ENCODE data around the gene GPR31. TPM values are rescaled to one million over a fixed set of nuclear protein-coding genes. Genes with fewer than 3 reads are reported as not detected.

GPR31 gene
- total RNA-seq, 1 donor from 2014 or later: not detected

DNA sequence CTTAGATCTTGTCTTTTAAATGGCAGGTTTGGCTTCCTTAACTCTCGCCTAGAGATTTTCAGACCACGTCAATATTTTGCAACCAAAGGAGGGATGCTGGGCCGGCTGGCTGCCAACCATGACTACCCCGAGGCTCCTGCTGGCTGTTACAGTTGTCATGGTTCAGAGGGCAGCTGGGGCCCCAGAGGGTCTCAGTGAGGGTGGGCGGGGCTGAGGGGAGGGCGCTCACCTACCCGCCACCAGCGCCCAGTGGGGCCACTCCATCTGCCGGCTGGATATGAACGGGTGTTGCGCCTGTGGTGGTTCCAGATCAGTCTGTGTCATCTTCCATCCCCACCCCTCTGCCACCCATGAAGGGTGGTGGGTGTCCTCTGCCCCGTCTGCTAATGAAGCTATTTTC, 12.3 kb downstream of the GPR31 start:
- TF ChIP-seq, protein P1, sequence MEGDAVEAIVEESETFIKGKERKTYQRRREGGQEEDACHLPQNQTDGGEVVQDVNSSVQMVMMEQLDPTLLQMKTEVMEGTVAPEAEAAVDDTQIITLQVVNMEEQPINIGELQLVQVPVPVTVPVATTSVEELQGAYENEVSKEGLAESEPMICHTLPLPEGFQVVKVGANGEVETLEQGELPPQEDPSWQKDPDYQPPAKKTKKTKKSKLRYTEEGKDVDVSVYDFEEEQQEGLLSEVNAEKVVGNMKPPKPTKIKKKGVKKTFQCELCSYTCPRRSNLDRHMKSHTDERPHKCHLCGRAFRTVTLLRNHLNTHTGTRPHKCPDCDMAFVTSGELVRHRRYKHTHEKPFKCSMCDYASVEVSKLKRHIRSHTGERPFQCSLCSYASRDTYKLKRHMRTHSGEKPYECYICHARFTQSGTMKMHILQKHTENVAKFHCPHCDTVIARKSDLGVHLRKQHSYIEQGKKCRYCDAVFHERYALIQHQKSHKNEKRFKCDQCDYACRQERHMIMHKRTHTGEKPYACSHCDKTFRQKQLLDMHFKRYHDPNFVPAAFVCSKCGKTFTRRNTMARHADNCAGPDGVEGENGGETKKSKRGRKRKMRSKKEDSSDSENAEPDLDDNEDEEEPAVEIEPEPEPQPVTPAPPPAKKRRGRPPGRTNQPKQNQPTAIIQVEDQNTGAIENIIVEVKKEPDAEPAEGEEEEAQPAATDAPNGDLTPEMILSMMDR (conservative IDR thresholded peaks at IDR 0.05; ENCODE audit: low read depth, low read length): no peak
- no peak for DNase-seq (ENCODE audit: low read depth)

DNA sequence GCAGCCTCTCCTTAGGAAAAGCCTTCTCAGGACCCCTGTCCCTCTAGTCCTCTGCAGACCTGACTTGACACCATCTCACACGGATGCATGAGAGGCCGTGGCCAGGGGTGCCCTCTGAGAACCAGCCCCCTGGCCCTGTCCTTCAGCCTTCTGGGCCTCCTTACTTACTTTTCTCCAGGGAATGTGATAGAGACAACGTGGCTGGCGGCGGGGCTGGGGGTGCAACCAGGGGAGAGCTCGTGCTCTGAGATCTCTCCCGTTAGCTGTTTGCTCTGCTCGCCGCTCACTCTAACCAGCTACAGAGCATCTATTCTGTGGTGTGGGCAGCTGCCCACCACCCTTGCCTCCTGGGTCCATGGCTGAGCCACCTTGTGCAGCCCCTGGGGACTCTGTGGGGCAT, 14.7 kb downstream of the GPR31 start:
- DNase-seq (ENCODE audit: low read depth): no peak
- no peak overlapping the region for H3K4me3 ChIP-seq (ENCODE audit: low read depth, low read length)
- TF ChIP-seq, protein P1 (conservative IDR thresholded peaks at IDR 0.05; ENCODE audit: low read depth, low read length): no peak

More for the DNA sequence above, 12.3 kb downstream of the GPR31 start:
- no peak overlapping the region for H3K4me3 ChIP-seq (ENCODE audit: low read depth, low read length)

DNA sequence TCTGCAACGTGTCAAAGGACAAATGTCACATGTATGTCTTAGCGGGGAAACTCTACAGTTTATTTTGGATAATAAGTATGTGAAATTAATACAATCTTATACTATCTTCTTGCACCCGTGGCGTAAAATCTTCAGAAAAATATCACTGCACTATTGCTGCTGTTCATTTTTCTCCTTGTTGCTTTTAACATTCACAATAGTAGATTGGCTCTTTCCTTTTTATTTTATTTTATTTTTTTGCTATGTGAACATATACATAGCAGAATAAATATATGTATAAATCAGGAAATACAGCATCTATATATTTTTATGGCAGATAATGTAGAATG, 15.4 kb downstream of the GPR31 start:
- TF ChIP-seq, protein P1 (conservative IDR thresholded peaks at IDR 0.05; ENCODE audit: low read depth, low read length): no peak
- no peak for DNase-seq (ENCODE audit: low read depth)
- no peak overlapping the region for H3K4me3 ChIP-seq (ENCODE audit: low read depth, low read length)

DNA sequence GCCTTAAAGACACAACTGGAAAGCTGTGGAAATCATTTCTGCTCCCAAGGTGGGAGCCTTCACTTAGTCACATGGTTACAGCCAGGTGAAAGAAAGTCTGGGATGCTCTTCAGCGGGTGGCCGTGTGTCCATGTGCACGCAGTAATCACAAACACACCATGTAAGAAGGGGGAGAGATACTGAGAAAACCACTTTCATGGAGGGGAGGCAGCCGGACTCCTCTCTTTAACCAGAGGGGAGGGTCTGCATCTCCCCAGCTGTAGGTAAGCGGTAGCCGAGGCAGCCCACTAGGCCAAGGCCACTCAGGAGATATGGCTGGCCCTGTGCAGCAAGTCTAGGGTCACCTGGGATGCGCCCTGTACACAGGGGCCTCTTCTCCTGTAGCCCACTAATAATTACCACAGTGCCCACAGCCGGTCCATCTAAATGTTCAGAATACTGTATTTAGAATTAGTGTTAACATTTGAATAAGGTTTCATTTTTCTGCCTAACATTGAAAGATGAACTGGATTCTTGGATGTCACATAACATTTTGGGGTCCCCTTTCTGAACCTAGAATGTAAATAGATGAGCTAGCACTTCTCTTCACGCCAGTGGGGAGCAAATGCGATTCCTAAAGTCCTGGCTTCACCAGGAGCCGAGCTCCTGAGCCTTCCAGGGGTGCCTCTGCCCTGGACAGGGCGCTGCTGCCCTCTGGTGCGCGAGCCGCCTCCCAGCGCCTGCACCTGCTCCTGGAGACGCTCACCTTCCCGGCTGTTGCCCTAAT, 15.9 kb downstream of the GPR31 start:
- no peak for DNase-seq (ENCODE audit: low read depth)
- TF ChIP-seq, protein P1 (conservative IDR thresholded peaks at IDR 0.05; ENCODE audit: low read depth, low read length): peak; percentile 98
- no peak overlapping the region for H3K4me3 ChIP-seq (ENCODE audit: low read depth, low read length)

DNA sequence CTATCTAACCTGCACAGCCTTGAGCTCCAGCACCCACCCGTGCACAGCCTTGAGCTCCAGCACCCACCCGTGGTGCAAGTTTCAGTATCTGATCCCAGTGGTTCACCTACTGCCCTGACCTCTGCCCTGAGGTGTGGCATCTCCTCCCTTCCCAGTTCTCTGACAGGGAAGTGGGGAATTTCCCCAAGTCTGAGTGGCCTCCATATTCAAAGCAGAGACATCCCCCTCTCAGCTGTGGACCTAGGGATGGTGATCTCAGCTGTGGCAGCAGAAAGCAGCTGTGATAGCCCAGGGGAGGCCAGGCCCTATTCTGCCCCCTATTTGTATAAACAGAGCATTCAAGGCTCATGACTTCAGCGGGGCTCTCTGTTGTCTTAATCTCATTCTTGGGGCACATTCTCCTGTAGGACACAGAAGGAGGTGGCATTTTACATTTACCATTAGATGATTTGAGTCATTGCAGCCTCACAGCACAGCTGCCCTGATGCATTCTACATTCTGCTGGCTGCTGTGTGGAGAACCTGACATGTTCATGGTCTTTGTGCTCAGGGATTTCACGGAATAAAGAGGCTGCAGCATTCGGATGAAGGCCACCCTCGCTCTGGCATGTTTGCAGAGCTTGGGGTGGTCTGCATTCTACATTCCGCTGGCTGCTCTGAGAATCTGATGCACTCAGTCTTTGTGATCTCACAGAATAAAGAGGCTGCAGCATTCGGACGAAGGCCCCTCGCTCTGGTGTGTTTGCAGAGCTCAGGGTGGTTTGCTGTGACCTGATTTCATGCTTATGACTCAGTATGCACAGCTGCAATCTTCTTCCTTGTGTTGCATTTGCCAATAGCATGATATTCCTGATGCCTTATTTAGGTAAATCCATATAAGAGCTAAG, 16.9 kb downstream of the GPR31 start:
- TF ChIP-seq, protein P1 (conservative IDR thresholded peaks at IDR 0.05; ENCODE audit: low read depth, low read length): no peak
- no peak overlapping the region for H3K4me3 ChIP-seq (ENCODE audit: low read depth, low read length)
- DNase-seq (ENCODE audit: low read depth): no peak

DNA sequence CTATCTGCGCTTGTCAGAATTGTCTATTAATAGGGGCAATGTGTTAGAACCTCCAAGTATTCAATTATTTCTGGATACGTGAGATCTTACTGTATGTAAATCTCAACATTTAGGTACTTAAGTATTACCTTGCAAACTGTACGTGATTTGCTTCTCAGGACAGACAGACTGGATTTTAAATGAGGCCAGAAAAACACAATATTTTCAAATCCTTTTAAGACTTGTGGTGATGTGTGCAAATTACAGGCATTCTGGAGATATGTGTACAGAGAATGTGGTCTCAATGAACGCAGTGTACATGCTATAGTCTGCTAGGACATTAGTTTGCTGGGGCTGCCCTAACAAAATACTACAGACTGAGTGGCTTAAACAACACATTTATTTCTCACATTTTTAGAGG, 18.0 kb downstream of the GPR31 start:
- TF ChIP-seq, protein P1 (conservative IDR thresholded peaks at IDR 0.05; ENCODE audit: low read depth, low read length): no peak
- no peak overlapping the region for H3K4me3 ChIP-seq (ENCODE audit: low read depth, low read length)
- DNase-seq (ENCODE audit: low read depth): no peak

Data from epithelial cell of proximal tubule (primary cell).